Spleen (tissue), 7 donors: ENCODE data around the gene FBLN7.

Experiments
- POLR2A ChIP-seq, 3 donors: fragments of 450-650 bp; IDR thresholded peaks; one replicate each; pipeline ENCODE4 v1.5.1; 2017; ENCODE audit warnings: antibody characterized with exemption in 3 of 3, mild to moderate bottlenecking in 1 of 3
- POLR2AphosphoS5 ChIP-seq, 3 donors: sonication (generic); formaldehyde crosslinking; IDR thresholded peaks; one replicate each; pipeline ENCODE4 v1.5.1; 2017; ENCODE audit warnings: antibody characterized with exemption in 3 of 3
- TF ChIP-seq, protein P1 (sequence below), 11 experiments: fragments of 200-600 bp in 7 of 11; fragments of 450-650 bp in 4 of 11; sonication (generic) in 4 of 11; IDR thresholded peaks in 8 of 11; conservative IDR thresholded peaks in 3 of 11; 1 replicate in 7 of 11; 2 replicates in 4 of 11; pipeline versions ENCODE4 v1.4.0 to v1.8.0; 2016 to 2021; ENCODE audit warnings: antibody characterized with exemption in 11 of 11, inconsistent platforms in 4 of 11, mild to moderate bottlenecking in 1 of 11
- donor health status: DM: no; HTN: no; CAD: no; lungs with moderate emphysema.
- donor health status: DM: no; HTN: no; CAD: no.
- donor health status: DM: no; HTN: no; CAD: no.

DNA sequence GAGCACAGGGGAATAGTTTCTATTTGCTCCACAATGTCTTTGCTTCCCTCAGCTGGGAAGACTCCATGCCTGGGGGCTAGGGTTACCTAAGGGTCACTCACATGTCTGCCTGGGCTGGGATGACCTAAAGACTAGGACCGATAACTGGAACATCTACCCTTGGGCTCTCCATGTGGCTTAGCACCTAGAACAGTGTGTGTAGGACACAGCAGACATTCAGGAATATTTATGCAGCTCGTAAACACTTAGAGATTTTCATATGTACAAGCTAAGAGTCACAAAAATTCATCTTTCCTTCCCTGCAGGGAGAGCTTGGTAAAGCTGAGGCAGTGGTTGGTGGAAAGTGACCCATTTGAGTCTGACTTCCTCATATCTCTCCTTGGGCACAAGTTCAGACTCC, 55.8 kb downstream of the FBLN7 start:
- no peak for TF ChIP-seq POLR2A (IDR thresholded peaks at IDR 0.05)
- TF ChIP-seq, protein P1, sequence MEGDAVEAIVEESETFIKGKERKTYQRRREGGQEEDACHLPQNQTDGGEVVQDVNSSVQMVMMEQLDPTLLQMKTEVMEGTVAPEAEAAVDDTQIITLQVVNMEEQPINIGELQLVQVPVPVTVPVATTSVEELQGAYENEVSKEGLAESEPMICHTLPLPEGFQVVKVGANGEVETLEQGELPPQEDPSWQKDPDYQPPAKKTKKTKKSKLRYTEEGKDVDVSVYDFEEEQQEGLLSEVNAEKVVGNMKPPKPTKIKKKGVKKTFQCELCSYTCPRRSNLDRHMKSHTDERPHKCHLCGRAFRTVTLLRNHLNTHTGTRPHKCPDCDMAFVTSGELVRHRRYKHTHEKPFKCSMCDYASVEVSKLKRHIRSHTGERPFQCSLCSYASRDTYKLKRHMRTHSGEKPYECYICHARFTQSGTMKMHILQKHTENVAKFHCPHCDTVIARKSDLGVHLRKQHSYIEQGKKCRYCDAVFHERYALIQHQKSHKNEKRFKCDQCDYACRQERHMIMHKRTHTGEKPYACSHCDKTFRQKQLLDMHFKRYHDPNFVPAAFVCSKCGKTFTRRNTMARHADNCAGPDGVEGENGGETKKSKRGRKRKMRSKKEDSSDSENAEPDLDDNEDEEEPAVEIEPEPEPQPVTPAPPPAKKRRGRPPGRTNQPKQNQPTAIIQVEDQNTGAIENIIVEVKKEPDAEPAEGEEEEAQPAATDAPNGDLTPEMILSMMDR (IDR thresholded peaks at IDR 0.05 in 8 of 11, conservative IDR thresholded peaks at IDR 0.05 in 3 of 11) = no peak
- no peak for TF ChIP-seq POLR2AphosphoS5 (IDR thresholded peaks at IDR 0.05)
